Right lobe of liver (tissue), 4 donors: Measurements from ENCODE around the gene ADGRF5.
"Not testable (repeated sequence)": the region's sequence is repeated elsewhere in the genome, so short reads cannot be mapped to it uniquely, and the experiment has no call there.

Experiments
- POLR2A ChIP-seq: fragments of 450-650 bp; IDR thresholded peaks from one replicate; pipeline ENCODE4 v1.6.1; 2017; ENCODE audit warnings: antibody characterized with exemption, mild to moderate bottlenecking
- TF ChIP-seq, protein P1 (sequence below), 4 donors: fragments of 200-600 bp in 3 of 4; fragments of 450-650 bp in 1 of 4; IDR thresholded peaks; one replicate each; pipeline versions ENCODE4 v1.5.1 to v1.8.0; 2016 to 2022; ENCODE audit warnings: antibody characterized with exemption in 4 of 4, mild to moderate bottlenecking in 2 of 4
- donor health status: DM: no; HTN: no; CAD: no.
- donor health status: DM: no; HTN: no; CAD: no.
- donor health status: DM: no; HTN: yes; CAD: no.

DNA sequence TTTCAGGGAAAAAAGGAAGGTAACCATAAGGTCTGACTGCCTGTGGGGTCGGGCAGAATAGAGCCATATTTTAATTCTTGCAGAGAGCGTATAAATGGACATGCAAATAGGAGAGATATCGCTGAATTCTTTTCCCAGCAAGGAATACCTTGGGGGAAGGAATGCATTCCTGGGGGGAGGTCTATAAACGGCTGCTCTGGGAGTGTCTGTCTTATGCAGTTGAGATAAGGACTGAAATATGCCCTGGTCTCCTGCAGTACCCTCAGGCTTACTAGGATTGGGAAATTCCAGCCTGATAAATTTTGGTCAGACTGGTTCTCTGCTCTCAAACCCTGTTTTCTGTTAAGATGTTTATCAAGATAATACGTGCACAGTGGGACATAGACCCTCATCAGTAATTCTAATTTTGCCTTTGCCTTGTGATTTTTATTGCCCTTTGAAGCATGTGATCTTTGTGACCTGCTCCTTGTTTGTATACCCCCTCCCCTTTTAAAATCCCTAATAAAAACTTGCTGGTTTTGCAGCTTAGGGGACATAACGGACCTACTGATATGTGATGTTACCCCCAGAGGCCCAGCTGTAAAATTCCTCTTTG is 79.4 kb downstream of the ADGRF5 start:
- TF ChIP-seq POLR2A = not testable (repeated sequence)
- TF ChIP-seq, protein P1, sequence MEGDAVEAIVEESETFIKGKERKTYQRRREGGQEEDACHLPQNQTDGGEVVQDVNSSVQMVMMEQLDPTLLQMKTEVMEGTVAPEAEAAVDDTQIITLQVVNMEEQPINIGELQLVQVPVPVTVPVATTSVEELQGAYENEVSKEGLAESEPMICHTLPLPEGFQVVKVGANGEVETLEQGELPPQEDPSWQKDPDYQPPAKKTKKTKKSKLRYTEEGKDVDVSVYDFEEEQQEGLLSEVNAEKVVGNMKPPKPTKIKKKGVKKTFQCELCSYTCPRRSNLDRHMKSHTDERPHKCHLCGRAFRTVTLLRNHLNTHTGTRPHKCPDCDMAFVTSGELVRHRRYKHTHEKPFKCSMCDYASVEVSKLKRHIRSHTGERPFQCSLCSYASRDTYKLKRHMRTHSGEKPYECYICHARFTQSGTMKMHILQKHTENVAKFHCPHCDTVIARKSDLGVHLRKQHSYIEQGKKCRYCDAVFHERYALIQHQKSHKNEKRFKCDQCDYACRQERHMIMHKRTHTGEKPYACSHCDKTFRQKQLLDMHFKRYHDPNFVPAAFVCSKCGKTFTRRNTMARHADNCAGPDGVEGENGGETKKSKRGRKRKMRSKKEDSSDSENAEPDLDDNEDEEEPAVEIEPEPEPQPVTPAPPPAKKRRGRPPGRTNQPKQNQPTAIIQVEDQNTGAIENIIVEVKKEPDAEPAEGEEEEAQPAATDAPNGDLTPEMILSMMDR (IDR thresholded peaks at IDR 0.05) = not testable (repeated sequence)
